Measurements from ENCODE around the gene TCHP. TPM values are rescaled to one million over a fixed set of nuclear protein-coding genes. Genes with fewer than 3 reads are reported as not detected.
"Not testable (repeated sequence)": the region's sequence is repeated elsewhere in the genome, so short reads cannot be mapped to it uniquely, and the experiment has no call there.

The TCHP gene
- total RNA-seq, 1 donor from 2014 or later: 22.6 TPM

DNA sequence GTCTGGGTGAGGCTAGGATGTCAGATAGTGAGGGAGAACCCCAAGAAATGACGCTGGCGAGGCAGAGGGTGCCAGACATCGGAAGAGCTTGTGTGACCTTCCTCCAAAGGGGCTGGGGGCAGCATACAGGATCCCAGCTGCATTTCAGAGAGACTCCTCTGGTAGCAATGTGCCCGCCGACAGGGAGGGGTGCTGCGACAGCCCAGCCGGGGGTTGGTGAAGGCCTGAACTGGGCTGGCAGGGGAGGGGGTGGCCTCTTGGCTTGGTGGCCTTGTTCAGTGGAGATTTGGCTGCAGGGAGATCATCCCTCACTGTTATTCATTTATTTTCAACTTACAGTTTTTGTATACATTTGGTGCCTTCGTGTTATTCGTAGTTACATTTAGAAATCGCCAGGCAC lies 5.2 kb downstream of the TCHP start:
- DNase-seq (ENCODE audit: low spot score): no peak

DNA sequence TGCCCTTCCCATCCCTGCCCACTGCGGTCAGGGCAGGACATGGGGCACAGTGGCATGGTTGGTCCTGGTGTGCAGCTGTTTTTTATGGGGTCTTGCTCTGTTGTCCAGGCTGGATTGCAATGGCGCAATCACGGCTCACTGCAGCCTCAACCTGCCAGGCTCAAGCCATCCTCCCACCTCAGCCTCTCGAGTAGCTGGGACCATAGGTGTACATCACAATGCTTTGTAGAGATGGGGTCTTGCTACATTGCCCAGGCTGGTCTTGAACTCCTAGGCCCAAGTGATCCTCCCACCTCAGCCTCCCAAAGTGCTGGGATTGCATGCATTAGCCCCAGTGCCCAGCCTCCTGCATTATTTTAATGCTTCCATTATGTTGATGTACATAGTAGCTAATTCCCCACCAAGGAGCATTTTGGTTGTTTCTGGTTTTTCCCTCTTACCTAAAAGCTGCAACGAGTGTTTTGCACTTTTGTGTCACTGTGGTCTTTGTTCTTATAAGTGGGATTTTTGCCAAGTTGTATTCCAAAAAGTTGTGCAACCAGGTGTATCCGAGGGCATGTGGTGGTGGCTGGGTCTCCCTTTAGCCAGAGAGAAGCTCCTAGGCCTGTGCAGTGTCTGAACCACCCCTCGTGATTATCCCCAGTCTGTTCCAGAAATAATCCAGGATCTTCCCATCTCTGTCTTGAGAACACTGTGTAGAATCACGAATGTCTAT lies 10.3 kb downstream of the TCHP start:
- DNase-seq (ENCODE audit: low spot score): no peak

- DNase-seq (ENCODE audit: low spot score): no peak
Observed at GRCh38 chr12:109910969-109911348, 10.9 kb downstream of the TCHP start.

DNA sequence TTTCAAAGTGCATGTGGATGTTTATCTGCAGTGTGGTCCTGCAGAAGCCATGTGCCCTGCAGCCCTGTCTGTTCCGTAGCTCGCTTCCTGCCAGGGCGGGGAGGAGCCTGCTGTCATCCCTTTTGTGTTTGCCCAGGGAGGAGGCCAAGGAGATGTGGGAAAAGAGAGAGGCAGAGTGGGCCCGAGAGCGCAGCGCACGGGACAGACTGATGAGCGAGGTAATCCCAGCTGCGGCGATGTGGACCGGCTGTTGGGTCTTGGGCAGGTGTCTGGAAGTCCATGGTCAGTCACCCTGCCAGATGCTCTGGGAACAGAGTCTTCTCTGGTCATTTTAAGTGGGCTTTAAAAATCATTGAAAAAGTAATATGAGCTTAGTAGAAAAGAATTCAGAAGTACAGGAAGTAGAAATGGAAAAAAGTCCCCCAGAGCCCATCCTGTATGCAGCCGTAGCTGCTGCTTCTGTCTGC lies 12.8 kb downstream of the TCHP start:
- no peak for DNase-seq (ENCODE audit: low spot score)

- DNase-seq (ENCODE audit: low spot score): no peak
Observed at GRCh38 chr12:109914461-109914860, 14.4 kb downstream of the TCHP start.

- DNase-seq (ENCODE audit: low spot score): no peak
Observed at GRCh38 chr12:109915171-109916040, 15.3 kb downstream of the TCHP start.

- DNase-seq (ENCODE audit: low spot score): no peak
Observed at GRCh38 chr12:109916045-109916444, 16.0 kb downstream of the TCHP start.

GRCh38 chr12:109919456-109919855 lies 19.4 kb downstream of the TCHP start:
- DNase-seq (ENCODE audit: low spot score): no peak

DNA sequence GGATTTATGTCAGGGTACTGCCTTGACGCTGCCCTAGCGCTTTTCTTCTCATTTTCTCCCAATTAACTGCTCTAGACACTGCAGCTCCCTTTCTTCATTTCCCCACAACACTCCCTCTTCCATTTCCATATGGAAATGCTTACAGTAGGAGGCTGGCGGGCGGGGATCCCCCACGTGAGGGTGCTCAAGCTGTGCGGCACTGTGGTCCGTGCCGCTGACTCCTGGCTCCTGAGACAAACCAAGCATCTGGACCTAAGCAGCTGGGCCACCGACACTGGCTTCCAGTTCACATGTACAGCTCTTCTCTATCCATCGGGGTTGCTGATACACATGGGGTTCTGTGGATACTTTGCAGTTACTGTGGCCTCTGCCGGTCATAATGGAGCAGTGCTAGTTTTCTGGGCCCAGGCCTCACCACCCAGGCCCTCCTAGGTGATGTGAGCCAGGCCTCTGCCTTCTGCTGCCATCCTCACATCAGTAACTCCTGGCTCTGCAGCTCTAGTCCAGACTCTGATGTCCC lies 20.2 kb downstream of the TCHP start:
- DNase-seq (ENCODE audit: low spot score): no peak

DNA sequence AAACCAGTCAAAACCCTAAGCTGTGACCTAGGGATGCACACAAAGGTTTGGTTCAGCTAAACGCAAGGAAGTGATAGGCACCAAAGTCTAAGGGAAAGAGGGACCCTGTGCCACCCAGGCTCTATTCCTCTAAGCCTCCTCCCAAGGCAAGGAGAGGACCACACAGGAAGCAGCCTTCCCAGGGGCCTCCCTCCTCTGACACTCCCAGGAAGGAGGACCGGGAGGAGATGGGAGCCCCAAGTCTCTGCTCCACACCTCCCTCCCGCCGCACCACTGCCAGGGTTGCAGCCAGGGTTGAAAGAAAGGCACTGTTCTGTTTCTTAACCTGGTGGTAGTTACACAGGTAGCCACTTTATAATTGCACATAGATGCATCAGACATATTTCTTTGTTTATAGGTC lies 21.9 kb downstream of the TCHP start:
- no peak for DNase-seq (ENCODE audit: low spot score)

DNA sequence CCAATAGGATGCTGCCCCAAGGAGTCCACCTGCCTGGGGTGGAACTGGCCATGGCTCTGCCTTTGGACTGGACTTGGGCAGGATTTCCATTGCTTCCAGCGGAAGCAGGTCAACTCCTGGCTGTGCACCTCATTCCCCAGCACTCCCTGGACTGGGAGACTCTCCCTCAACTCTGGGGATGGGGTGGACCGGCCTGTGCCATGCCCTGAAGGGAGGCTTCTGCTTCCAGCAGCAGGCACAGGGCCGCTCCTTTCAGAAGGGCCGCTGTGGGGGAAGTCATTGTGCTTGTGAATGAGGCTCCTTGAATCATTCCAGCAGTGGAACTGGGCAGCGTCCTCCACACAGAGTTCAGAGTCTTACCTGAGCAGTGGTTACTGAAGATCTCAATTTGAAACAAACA lies 23.0 kb downstream of the TCHP start:
- DNase-seq (ENCODE audit: low spot score): no peak

DNA sequence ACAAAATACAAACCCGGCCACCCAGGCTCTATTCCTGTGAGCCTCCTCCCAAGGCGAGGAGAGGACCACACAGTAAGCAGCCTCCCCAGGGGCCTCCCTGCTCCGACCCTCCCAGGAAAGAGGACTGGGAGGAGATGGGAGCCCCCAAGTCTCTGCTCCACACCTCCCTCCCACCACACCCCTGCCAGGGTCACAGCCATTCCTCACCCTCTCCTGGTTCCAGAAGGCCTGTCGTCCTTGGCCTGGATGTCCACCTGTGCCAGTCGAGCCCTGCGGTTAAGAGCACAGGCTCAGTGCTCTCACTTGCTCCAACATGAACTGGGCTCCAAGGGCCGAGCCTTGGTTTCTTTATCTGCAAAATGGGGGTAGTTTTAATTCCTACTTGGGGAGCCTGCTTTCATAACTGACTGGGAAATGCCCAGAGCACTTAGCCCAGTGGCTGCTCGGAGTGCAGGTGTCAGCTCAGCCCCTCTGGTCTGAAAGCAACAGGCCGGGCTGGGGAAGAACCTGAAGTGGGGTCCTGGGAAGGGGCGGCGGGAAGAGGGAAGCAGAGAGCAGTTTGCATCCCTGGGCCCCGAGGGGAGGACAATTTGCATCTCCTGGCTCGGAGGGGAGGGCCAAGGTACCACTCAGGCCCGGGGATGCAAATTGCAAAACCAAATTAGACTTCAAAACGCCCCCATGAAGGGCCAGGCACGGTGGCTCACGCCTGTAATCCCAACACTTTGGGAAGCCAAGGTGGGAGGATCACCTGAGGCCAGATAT lies 23.6 kb downstream of the TCHP start:
- no peak for DNase-seq (ENCODE audit: low spot score)

- no peak for DNase-seq (ENCODE audit: low spot score)
Observed at GRCh38 chr12:109925185-109925840, 25.2 kb downstream of the TCHP start.

DNA sequence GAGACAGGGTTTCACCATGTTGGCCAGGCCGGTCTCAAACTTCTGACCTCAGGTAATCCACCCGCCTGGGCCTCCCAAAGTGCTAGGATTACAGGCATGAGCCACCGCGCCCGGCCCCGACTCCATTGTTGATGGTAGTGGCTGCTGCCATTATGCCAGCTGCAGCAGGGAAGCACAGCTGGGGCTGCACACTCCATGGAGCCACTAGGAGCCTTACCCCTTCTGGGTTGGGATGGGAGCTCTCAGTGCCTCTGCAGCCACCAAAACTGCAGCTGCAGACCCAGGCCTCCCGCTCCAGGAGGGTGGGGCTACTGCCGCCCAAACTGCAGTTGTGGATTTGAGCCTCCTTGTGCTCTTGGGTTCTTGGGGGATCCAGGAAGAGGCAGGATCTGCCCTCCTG lies 25.9 kb downstream of the TCHP start:
- DNase-seq (ENCODE audit: low spot score): no peak

DNA sequence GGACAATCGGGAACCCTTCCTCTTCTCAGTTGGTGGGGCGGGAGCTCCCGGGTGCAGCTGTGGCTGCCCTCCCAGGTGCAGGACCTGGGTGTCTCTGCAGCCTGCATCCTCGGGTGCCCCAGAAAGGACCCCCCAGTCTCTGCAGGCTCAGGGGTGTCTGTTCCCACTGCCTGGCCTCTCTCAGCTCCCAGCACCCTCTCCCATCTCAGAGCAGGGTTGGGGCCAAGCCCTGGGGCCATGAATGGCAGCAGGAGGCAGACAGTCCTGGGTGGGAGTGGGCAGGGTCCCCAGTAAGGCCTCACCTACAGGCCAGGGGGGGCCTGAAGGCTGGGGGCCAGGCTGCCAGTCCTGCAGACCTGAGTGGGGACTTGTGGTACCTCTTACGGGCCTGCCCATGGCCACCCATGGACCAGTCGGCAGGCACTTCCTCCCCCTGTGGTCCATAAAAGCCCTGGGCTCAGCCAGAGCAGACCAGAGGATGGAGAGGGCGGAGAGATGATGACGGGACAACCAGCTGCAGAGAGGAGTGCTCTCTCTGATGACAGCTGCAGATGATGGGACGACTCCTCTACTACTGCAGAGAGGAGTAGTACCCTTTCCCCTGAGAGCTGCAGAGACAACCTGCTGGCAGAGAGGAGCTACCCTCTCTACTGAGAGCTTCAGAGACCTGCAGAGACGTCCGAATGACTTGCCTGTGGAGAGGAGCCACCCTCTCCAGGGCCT lies 26.6 kb downstream of the TCHP start:
- DNase-seq (ENCODE audit: low spot score): no peak

- no peak for DNase-seq (ENCODE audit: low spot score)
Observed at GRCh38 chr12:109927622-109928021, 27.5 kb downstream of the TCHP start.

GRCh38 chr12:109928058-109928656 lies 28.1 kb downstream of the TCHP start:
- DNase-seq (ENCODE audit: low spot score): no peak

DNA sequence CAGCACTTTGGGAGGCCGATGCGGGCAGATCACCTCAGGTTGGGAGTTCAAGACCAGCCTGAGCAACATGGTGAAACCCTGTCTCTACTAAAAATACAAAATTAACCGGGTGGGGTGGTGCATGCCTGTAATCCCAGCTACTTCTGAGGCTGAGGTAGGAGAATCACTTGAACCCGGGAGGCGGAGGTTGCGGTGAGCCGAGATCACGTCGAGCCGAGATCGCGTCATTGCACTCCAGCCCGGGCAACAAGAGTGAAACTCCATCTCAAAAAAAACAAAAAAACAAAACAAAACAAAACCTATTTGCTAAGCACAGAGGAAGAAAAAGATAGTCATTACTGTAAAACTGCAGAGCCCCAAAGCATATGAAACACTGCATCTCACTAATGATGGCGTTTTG lies 29.3 kb downstream of the TCHP start:
- DNase-seq (ENCODE audit: low spot score): not testable (repeated sequence)

GRCh38 chr12:109930028-109930800 lies 30.1 kb downstream of the TCHP start:
- DNase-seq (ENCODE audit: low spot score): no peak

DNA sequence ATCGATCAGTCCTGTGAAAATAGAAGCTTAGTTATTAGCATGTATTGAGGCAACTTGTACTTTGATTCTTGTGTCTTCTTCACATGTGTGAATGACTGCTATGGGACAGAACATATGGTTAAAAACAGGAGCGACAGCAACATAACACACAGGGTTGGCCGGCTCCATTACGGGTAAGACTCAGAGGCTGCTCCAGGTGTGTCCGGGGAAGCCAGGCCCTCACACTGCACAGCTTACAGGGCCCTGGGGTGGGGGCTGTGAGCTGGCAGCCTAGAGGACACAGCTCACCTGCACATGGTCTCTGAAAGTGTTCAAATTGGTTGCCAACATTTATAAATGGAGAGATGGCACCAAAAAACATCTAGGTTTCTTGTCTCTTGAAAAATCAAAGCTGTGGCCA lies 31.1 kb downstream of the TCHP start:
- DNase-seq (ENCODE audit: low spot score): no peak
